ENCODE measurements around the gene TCEANC2. TPM values are rescaled to one million over a fixed set of nuclear protein-coding genes. Genes with fewer than 3 reads are reported as not detected.

The TCEANC2 gene
- total RNA-seq (2022; extraction: Qiagen RNA extraction; ENCODE audit: low read depth) = 2.6 to 3.2 TPM (median 2.9 TPM) in 5 replicates

DNA sequence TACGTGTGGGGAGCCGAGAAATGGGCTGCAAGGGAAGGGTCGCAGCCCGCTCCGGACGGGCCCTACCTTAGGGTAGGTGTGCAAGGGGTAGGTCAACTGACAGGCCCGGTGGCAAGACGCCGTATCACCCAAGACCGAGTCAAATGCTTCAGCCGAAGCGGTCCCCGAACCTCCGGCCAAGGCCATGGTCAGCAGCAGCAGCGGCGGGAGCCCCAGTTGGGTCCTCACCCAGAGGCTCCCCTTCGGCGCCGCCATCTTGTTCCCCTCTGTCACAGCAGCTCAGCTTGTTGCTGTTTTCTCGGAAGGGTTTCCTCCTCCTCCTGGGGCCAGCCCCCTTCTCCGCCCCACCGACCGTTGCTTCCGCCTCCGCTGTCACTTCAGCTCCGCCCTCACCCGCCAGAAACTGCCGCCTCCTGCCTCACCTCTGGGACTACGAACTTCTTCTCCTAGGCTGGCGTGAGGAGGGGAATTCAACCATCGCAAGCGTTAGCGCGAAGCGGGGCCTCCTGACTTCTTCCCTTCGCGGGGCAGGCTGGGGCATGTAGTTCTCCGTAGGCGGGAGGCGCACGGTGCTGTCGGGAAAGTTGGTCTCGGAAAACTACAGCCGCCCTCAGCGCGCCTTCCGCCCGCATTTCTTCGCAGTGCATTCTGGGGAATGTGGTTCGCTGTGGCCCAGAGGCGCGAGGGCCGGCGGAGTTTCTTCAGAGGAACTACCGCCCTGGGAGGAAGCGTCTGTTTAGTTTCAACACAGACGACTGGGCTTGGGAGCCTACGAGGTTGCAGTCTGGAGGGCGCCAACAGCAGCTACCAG is at the start of gene TCEANC2, which contains the start of gene TMEM59:
Gene TCEANC2, plus strand, starts transcription at position 675 of the 811 bp plus-strand sequence. CDS start 815 bp downstream, outside the sequence.
Gene TMEM59, minus strand, starts transcription at position 271 of the 811 bp plus-strand sequence. Its CDS starts 16 bp downstream, at position 255.

GRCh38 chr1:54017979-54018378 is 35.4 kb upstream of the TCEANC2 start, which contains the start of gene LDLRAD1:
Gene LDLRAD1 (minus strand): TSS chr1:54018186. CDS start chr1:54018112, 74 bp downstream.

GRCh38 chr1:54152696-54153095 is 99.3 kb downstream of the TCEANC2 start, which contains the start of gene CDCP2:
Gene CDCP2 (minus strand): TSS chr1:54153000. CDS start chr1:54152922, 78 bp downstream.

Other genes starting within 250 kb of the TCEANC2 start
- 22.9 to 26.2 TPM (median 24.8 TPM) in 5 replicates for gene NDC1, start 215.3 kb upstream of the TCEANC2 start, total RNA-seq (2022; extraction: Qiagen RNA extraction; ENCODE audit: low read depth)
- gene YIPF1, start 163.8 kb upstream of the TCEANC2 start, total RNA-seq (2022; extraction: Qiagen RNA extraction; ENCODE audit: low read depth) = 13.0 to 15.0 TPM (median 14.5 TPM) in 5 replicates
- gene DIO1, start 159.4 kb upstream of the TCEANC2 start, total RNA-seq (2022; extraction: Qiagen RNA extraction; ENCODE audit: low read depth) = not detected in 5 replicates
- 26.4 to 39.4 TPM (median 28.0 TPM) in 5 replicates for gene IFT25, start 107.9 kb upstream of the TCEANC2 start, total RNA-seq (2022; extraction: Qiagen RNA extraction; ENCODE audit: low read depth)
- 24.6 to 28.1 TPM (median 27.2 TPM) in 5 replicates for gene LRRC42, start 107.3 kb upstream of the TCEANC2 start, total RNA-seq (2022; extraction: Qiagen RNA extraction; ENCODE audit: low read depth)
- not detected in 5 replicates for gene LDLRAD1, start 35.4 kb upstream of the TCEANC2 start, total RNA-seq (2022; extraction: Qiagen RNA extraction; ENCODE audit: low read depth)
- 114 to 141 TPM (median 120 TPM) in 5 replicates for gene TMEM59, start 404 bp upstream of the TCEANC2 start, total RNA-seq (2022; extraction: Qiagen RNA extraction; ENCODE audit: low read depth)
- not detected in 5 replicates for gene CDCP2, start 99.4 kb downstream of the TCEANC2 start, total RNA-seq (2022; extraction: Qiagen RNA extraction; ENCODE audit: low read depth)
- 2.9 to 3.4 TPM (median 3.1 TPM) in 5 replicates for gene CYB5RL, start 146.4 kb downstream of the TCEANC2 start, total RNA-seq (2022; extraction: Qiagen RNA extraction; ENCODE audit: low read depth)
- gene MRPL37, start 146.6 kb downstream of the TCEANC2 start, total RNA-seq (2022; extraction: Qiagen RNA extraction; ENCODE audit: low read depth) = 73.8 to 99.8 TPM (median 94.7 TPM) in 5 replicates